ENCODE results near the gene EDIL3. TPM values are rescaled to one million over a fixed set of nuclear protein-coding genes. Genes with fewer than 3 reads are reported as not detected.

EDIL3 gene
- total and polyA plus RNA-seq, 2 donors (not counting 1 experiment from before 2014, with no cell fraction given), result not detected

- H3K27ac ChIP-seq (ENCODE audit: low read length in 2 of 2), result no peak overlapping the region
- H3K4me2 ChIP-seq (replicated peaks; ENCODE audit: low read depth, low read length, poor library complexity, severe bottlenecking), result no peak overlapping the region
- WGBS (ENCODE audit: insufficient coverage), result no CpG with 5 or more reads among the region's 2 CpGs
- no peak overlapping the region for H3K4me3 ChIP-seq (ENCODE audit: control extremely low read depth in 1 of 5, extremely low read depth in 1 of 5, insufficient read depth in 1 of 5, low read depth in 2 of 5, low read length in 4 of 5)
- CTCF ChIA-PET, result no interaction called here
- Mint-ChIP-seq H3K4me3 (no peak overlapping the region), H3K9me3 (ENCODE audit: insufficient read depth) (no peaks in the 10 kb centered on the region), H3K27me3 (no peaks in the 10 kb centered on the region), H3K27ac (no peak overlapping the region), H3K4me1 (no peaks in the 10 kb centered on the region)
- H3K79me2 ChIP-seq (ENCODE audit: control insufficient read depth, insufficient read depth, low read length), result no peaks in the 10 kb centered on the region
- no peak overlapping the region for H3K9ac ChIP-seq (ENCODE audit: low read length)
- no peak for ATAC-seq (ENCODE audit: low read depth)
- H3K36me3 ChIP-seq (replicated peaks in 1 of 2; ENCODE audit: control extremely low read depth in 1 of 2, control insufficient read depth in 1 of 2, extremely low read depth in 1 of 2, insufficient read depth in 2 of 2, low read length in 1 of 2), result no peaks in the 10 kb centered on the region
- no peaks in the 10 kb centered on the region for H3K9me3 ChIP-seq (ENCODE audit: control extremely low read depth in 1 of 3, control insufficient read depth in 2 of 3, insufficient read depth in 1 of 3, low read length in 2 of 3)
- intact Hi-C loops (cut with micrococcal nuclease), result no loop called here
- H3K4me1 ChIP-seq (ENCODE audit: control insufficient read depth in 2 of 2, insufficient read depth in 2 of 2, low read length in 2 of 2), result no peaks in the 10 kb centered on the region
- POLR2A ChIA-PET, result no interaction called here
- H2AFZ ChIP-seq (ENCODE audit: insufficient read depth, low read depth, low read length, poor library complexity, severe bottlenecking), result no peak overlapping the region
- H4K20me1 ChIP-seq (ENCODE audit: control insufficient read depth, insufficient read depth, low read length, poor library complexity, severe bottlenecking), result no peaks in the 10 kb centered on the region
- DNase-seq, result no peak
- no peak for TF ChIP-seq EZH2 (IDR thresholded peaks at IDR 0.05; ENCODE audit: borderline replicate concordance, insufficient read depth, low read depth, low read length, poor library complexity, severe bottlenecking)
- TF ChIP-seq CTCF (IDR thresholded peaks at IDR 0.05), result no peak
- H3K27me3 ChIP-seq (replicated peaks in 1 of 4; ENCODE audit: control extremely low read depth in 1 of 4, control insufficient read depth in 3 of 4, insufficient read depth in 4 of 4, low read length in 3 of 4), result no peaks in the 10 kb centered on the region
These were observed 473.2 kb downstream of the EDIL3 start for GRCh38 chr5:83911367-83911919.

- no peak overlapping the region for H2AFZ ChIP-seq (ENCODE audit: insufficient read depth, low read depth, low read length, poor library complexity, severe bottlenecking)
- no peaks in the 10 kb centered on the region for H3K9me3 ChIP-seq (ENCODE audit: control extremely low read depth in 1 of 3, control insufficient read depth in 2 of 3, insufficient read depth in 1 of 3, low read length in 2 of 3)
- no peak overlapping the region for H3K9ac ChIP-seq (ENCODE audit: low read length)
- no peak for TF ChIP-seq EZH2 (IDR thresholded peaks at IDR 0.05; ENCODE audit: borderline replicate concordance, insufficient read depth, low read depth, low read length, poor library complexity, severe bottlenecking)
- TF ChIP-seq CTCF (IDR thresholded peaks at IDR 0.05), result no peak
- H4K20me1 ChIP-seq (ENCODE audit: control insufficient read depth, insufficient read depth, low read length, poor library complexity, severe bottlenecking), result no peaks in the 10 kb centered on the region
- intact Hi-C loops (cut with micrococcal nuclease), result no loop called here
- no peak overlapping the region for H3K4me3 ChIP-seq (ENCODE audit: control extremely low read depth in 1 of 5, extremely low read depth in 1 of 5, insufficient read depth in 1 of 5, low read depth in 2 of 5, low read length in 4 of 5)
- H3K27ac ChIP-seq (ENCODE audit: low read length in 2 of 2), result no peak overlapping the region
- no peak for ATAC-seq (ENCODE audit: low read depth)
- H3K9me3 Mint-ChIP-seq (ENCODE audit: insufficient read depth), result peaks cover 2% of the 10 kb centered on the region
- H3K36me3 ChIP-seq (replicated peaks in 1 of 2; ENCODE audit: control extremely low read depth in 1 of 2, control insufficient read depth in 1 of 2, extremely low read depth in 1 of 2, insufficient read depth in 2 of 2, low read length in 1 of 2), result no peaks in the 10 kb centered on the region
- H3K27ac Mint-ChIP-seq, result no peak overlapping the region
- no peaks in the 10 kb centered on the region for H3K27me3 ChIP-seq (replicated peaks in 1 of 4; ENCODE audit: control extremely low read depth in 1 of 4, control insufficient read depth in 3 of 4, insufficient read depth in 4 of 4, low read length in 3 of 4)
- 0% methylated on average over 1 of the region's 3 CpGs for WGBS (ENCODE audit: insufficient coverage)
- DNase-seq, result no peak
- ChIA-PET POLR2A (no interaction called here), CTCF (no interaction called here)
- no peak overlapping the region for H3K4me2 ChIP-seq (replicated peaks; ENCODE audit: low read depth, low read length, poor library complexity, severe bottlenecking)
- H3K4me1 ChIP-seq (ENCODE audit: control insufficient read depth in 2 of 2, insufficient read depth in 2 of 2, low read length in 2 of 2), result no peaks in the 10 kb centered on the region
- no peaks in the 10 kb centered on the region for H3K79me2 ChIP-seq (ENCODE audit: control insufficient read depth, insufficient read depth, low read length)
- no peaks in the 10 kb centered on the region for H3K27me3 Mint-ChIP-seq
- no peaks in the 10 kb centered on the region for H3K4me1 Mint-ChIP-seq
- no peak overlapping the region for H3K4me3 Mint-ChIP-seq
These were observed 484.4 kb downstream of the EDIL3 start for GRCh38 chr5:83900306-83900705.

Data from B cell (primary cell).